HepG2 (cell line): ENCODE measurements around the gene CACNA2D3. TPM values are rescaled to one million over a fixed set of nuclear protein-coding genes. Genes with fewer than 3 reads are reported as not detected.
"Not testable (repeated sequence)": the region's sequence is repeated elsewhere in the genome, so short reads cannot be mapped to it uniquely, and the experiment has no call there.

Source experiments
- ATAC-seq: fragments of 200-7000 bp; cut with Tn5 transposase; 3 replicates; pipeline ENCODE4 v1.9.1; 2020; ENCODE audit warnings: mild to moderate bottlenecking, moderate library complexity
- BruUV-seq: library from RNA; stranded (reverse); fragments of 400-500 nt; replicated peaks from 2 replicates; lab custom pipeline; 2021; lab: Mats Ljungman, UMichigan
- CTCF ChIA-PET: fragments of 300-600 bp; formaldehyde crosslinking; extraction: SDS; loops from one replicate; lab custom pipeline; 2021; ENCODE audit warnings: low total read pairs, inconsistent platforms, low intra/inter-chr PET ratio; lab: Yijun Ruan, JAX
- POLR2A ChIA-PET: fragments of 350-600 bp; sonication (Branson Sonifier 250); formaldehyde crosslinking; loops from one replicate; lab custom pipeline; 2020; ENCODE audit warnings: antibody characterized with exemption, inconsistent platforms; lab: Yijun Ruan, JAX
- DNase-seq: peaks from one replicate; pipeline ENCODE4 v3.0.0-alpha.2; 2015; ENCODE audit warnings: low spot score
- FAIRE-seq: peaks from 3 replicates; lab custom pipeline; 2011; peaks lifted over from hg19 to GRCh38; lab: Jason Lieb, UNC
- H2AFZ ChIP-seq: one replicate; pipeline ENCODE4 v1.6.1; 2011; ENCODE audit warnings: low read length, inconsistent platforms
- H3K27ac ChIP-seq: fragments of 300-600 bp; 3 replicates; pipeline ENCODE4 v1.8.0; 2011; ENCODE audit warnings: mixed run types, mild to moderate bottlenecking, mixed read lengths, low read length, inconsistent platforms; ENCODE audit not compliant: insufficient read depth; ENCODE audit errors: extremely low read length
- H3K27me3 ChIP-seq, 2 experiments: fragments of 200-600 bp in 1 of 2; 2 replicates in 1 of 2; 3 replicates in 1 of 2; pipeline versions ENCODE4 v1.6.0 to v1.8.0; 2011; ENCODE audit warnings: low read length in 2 of 2, mild to moderate bottlenecking in 2 of 2, moderate library complexity in 2 of 2, inconsistent platforms in 1 of 2; ENCODE audit not compliant: insufficient read depth in 2 of 2, control insufficient read depth in 1 of 2
- H3K36me3 ChIP-seq, 2 experiments: fragments of 200-600 bp in 1 of 2; replicated peaks in 1 of 2; 2 replicates in 1 of 2; 3 replicates in 1 of 2; pipeline versions ENCODE4 v1.5.1 to v1.8.0; 2011; ENCODE audit warnings: low read length in 2 of 2, inconsistent platforms in 1 of 2; ENCODE audit not compliant: insufficient read depth in 2 of 2, control insufficient read depth in 1 of 2
- H3K4me1 ChIP-seq: 2 replicates; pipeline ENCODE4 v1.5.1; 2012; ENCODE audit warnings: low read length, inconsistent platforms; ENCODE audit not compliant: insufficient read depth
- H3K4me2 ChIP-seq: 2 replicates; pipeline ENCODE4 v1.6.0; 2011; ENCODE audit warnings: low read depth, low read length, inconsistent platforms
- H3K4me3 ChIP-seq, 3 experiments: fragments of 200-600 bp in 1 of 3; sonication (generic), shearing (Covaris generic) in 1 of 3; replicated peaks in 1 of 3; 2 replicates each; pipeline ENCODE4 v1.5.1; 2011 to 2016; ENCODE audit warnings: low read length in 3 of 3, inconsistent platforms in 2 of 3, low read depth in 2 of 3, mild to moderate bottlenecking in 2 of 3, control low read depth in 1 of 3, mixed read lengths in 1 of 3; ENCODE audit not compliant: insufficient read depth in 1 of 3
- H3K79me2 ChIP-seq: one replicate; pipeline ENCODE4 v1.6.1; 2011; ENCODE audit warnings: low read length, inconsistent platforms; ENCODE audit not compliant: insufficient read depth
- H3K9ac ChIP-seq: 2 replicates; pipeline ENCODE4 v1.6.0; 2011; ENCODE audit warnings: mild to moderate bottlenecking, low read depth, low read length, inconsistent platforms; ENCODE audit not compliant: insufficient read depth
- H3K9me3 ChIP-seq: 2 replicates; pipeline ENCODE4 v1.5.1; 2012; ENCODE audit warnings: mild to moderate bottlenecking, low read length
- H4K20me1 ChIP-seq: 2 replicates; pipeline ENCODE4 v1.6.0; 2011; ENCODE audit warnings: inconsistent platforms, mild to moderate bottlenecking, low read length, moderate library complexity; ENCODE audit not compliant: insufficient read depth
- BCL6 ChIP-seq: IDR thresholded peaks from 2 replicates; pipeline ENCODE4 v1.6.1; 2016; ENCODE audit warnings: missing genetic modification reagents, missing compliant biosample characterization
- FOXC1 ChIP-seq: sonication (generic); formaldehyde crosslinking; IDR thresholded peaks from 2 replicates; pipeline ENCODE4 v1.8.0; 2022; ENCODE audit warnings: mild to moderate bottlenecking, missing genetic modification reagents, borderline replicate concordance
- KLF9 ChIP-seq: IDR thresholded peaks from 2 replicates; pipeline ENCODE4 v1.6.1; 2016; ENCODE audit warnings: low read depth
- YEATS4 ChIP-seq: sonication (generic); formaldehyde crosslinking; IDR thresholded peaks from 2 replicates; pipeline ENCODE4 v1.4.0; 2020; ENCODE audit warnings: missing genetic modification reagents, borderline replicate concordance
- ZBTB42 ChIP-seq: sonication (generic); formaldehyde crosslinking; IDR thresholded peaks from 2 replicates; pipeline ENCODE4 v1.5.0; 2020; ENCODE audit warnings: mild to moderate bottlenecking, missing genetic modification reagents
- ZNF253 ChIP-seq: sonication (generic); formaldehyde crosslinking; IDR thresholded peaks from 2 replicates; pipeline ENCODE4 v1.8.0; 2022; ENCODE audit warnings: mild to moderate bottlenecking, missing genetic modification reagents, borderline replicate concordance
- ZNF432 ChIP-seq: sonication (generic); formaldehyde crosslinking; IDR thresholded peaks from 2 replicates; pipeline ENCODE4 v1.5.0; 2020; ENCODE audit warnings: missing genetic modification reagents, mild to moderate bottlenecking, borderline replicate concordance
- WGBS: methylation state at CpG from one replicate; pipeline ENCODE4 v1.1.6; 2017; ENCODE audit warnings: low lambda C conversion rate; 5-methylcytosine and 5-hydroxymethylcytosine counted together
- in situ Hi-C: cut with HindIII; loops from 2 replicates; pipeline ENCODE4 v1.10.0; 2017; ENCODE audit warnings: low pct_unique_long_range_greater_than_20kb; ENCODE audit not compliant: extremely low pct_ligation_motif_present
- intact Hi-C: fragments of 100-400 bp; cut with micrococcal nuclease; formaldehyde crosslinking; loops from one replicate; pipeline ENCODE4 v1.10.0; 2022; ENCODE audit not compliant: unreplicated experiment
- polyA plus RNA-seq, 8 experiments: library from polyadenylated mRNA; depleted of rRNA in 3 of 8; stranded (reverse) in 7 of 8; unstranded in 1 of 8; fragments of >200 nt; fragmentation: Illumina TruSeq in 4 of 8; extraction: Trizol in 4 of 8; gene quantifications; 2 replicates each; pipeline versions ENCODE4 v1.2.1 to v1.2.3, GENCODE V29; 2011 to 2016; ENCODE audit warnings: low read depth in 4 of 8, missing spikeins in 1 of 8, mixed read lengths in 1 of 8; ENCODE audit not compliant: insufficient read depth in 1 of 8
- total RNA-seq, 5 experiments: library from RNA; depleted of rRNA; stranded (reverse); fragments of >200 nt; fragmentation: Illumina TruSeq; extraction: Trizol; gene quantifications; 2 replicates each; pipeline ENCODE4 v1.2.3, GENCODE V29; 2016; ENCODE audit warnings: low read depth in 1 of 5
- TF ChIP-seq, protein P1 (sequence below): sonication (generic); formaldehyde crosslinking; IDR thresholded peaks from 2 replicates; pipeline ENCODE4 v1.4.0; 2020; ENCODE audit warnings: missing genetic modification reagents

CACNA2D3 gene
- total and polyA plus RNA-seq, 2 of the 13 experiments (the other 11 are each of a cell fraction or from before 2014, with no cell fraction given) = not detected

DNA sequence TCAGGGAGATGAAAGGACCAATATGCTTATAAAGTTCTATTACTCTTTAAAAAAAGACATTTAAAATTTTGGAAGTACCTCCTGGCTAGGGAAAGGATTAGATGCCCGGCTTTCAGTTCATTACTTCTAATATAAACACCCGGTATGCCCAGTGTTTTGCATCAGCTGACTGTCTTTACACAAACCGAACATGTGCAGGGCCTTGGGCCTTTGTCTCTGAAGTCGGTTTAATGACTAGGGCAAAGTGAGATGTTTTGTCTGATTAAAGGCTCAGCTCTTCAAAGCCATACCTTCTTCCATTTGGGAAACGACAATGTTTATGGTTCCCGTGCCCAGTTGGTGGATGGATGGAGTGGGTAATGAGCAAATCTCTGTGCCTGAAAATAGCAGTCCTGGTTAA is 984.8 kb downstream of the CACNA2D3 start:
- intact Hi-C loops (no loop called here), in situ Hi-C loops (no loop called here)
- Histone ChIP-seq H3K27me3 (no peaks in the 10 kb centered on the region), H3K36me3 (no peaks in the 10 kb centered on the region), H3K9me3 (no peaks in the 10 kb centered on the region), H3K79me2 (no peaks in the 10 kb centered on the region), H3K4me2 (no peak overlapping the region), H3K4me1 (no peaks in the 10 kb centered on the region), H2AFZ (no peak overlapping the region), H3K27ac (no peak overlapping the region), H4K20me1 (no peaks in the 10 kb centered on the region), H3K9ac (no peak overlapping the region), H3K4me3 (no peak overlapping the region)
- no TSS peak for BruUV-seq
- DNase-seq (no peak), ATAC-seq (no peak), FAIRE-seq (no peak)
- 47% methylated on average over 6 of the region's 6 CpGs for WGBS
- ChIA-PET CTCF (no interaction called here), POLR2A (no interaction called here)
- TF ChIP-seq BCL6 (CRISPR knock-in tag) (no peak), YEATS4 (CRISPR knock-in tag) (no peak), KLF9 (no peak), FOXC1 (no peak), ZNF432 (no peak), ZNF253 (CRISPR knock-in tag) (no peak), ZBTB42 (CRISPR knock-in tag) (no peak)
- TF ChIP-seq, protein P1, sequence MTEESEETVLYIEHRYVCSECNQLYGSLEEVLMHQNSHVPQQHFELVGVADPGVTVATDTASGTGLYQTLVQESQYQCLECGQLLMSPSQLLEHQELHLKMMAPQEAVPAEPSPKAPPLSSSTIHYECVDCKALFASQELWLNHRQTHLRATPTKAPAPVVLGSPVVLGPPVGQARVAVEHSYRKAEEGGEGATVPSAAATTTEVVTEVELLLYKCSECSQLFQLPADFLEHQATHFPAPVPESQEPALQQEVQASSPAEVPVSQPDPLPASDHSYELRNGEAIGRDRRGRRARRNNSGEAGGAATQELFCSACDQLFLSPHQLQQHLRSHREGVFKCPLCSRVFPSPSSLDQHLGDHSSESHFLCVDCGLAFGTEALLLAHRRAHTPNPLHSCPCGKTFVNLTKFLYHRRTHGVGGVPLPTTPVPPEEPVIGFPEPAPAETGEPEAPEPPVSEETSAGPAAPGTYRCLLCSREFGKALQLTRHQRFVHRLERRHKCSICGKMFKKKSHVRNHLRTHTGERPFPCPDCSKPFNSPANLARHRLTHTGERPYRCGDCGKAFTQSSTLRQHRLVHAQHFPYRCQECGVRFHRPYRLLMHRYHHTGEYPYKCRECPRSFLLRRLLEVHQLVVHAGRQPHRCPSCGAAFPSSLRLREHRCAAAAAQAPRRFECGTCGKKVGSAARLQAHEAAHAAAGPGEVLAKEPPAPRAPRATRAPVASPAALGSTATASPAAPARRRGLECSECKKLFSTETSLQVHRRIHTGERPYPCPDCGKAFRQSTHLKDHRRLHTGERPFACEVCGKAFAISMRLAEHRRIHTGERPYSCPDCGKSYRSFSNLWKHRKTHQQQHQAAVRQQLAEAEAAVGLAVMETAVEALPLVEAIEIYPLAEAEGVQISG (CRISPR knock-in tag) = no peak

DNA sequence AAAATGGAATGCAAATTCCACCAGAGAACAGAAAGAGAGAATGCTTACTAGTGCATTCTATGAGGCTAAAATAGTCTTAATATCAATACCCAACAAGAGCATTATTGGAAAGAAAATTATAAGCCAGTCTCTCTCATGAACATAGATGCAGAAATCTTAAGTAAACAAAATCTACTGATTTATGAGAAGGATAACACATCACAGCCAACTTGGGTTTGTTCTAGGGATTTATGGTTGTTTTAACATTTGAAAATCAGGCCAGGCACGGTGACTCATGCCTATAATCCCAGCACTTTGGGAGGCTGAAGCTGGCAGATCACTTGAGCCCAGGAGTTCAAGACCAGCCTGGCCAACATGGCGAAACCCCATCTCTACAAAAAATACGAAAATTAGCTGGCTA is 989.6 kb downstream of the CACNA2D3 start:
- 0% methylated on average over 1 of the region's 3 CpGs for WGBS
- not testable (repeated sequence) for H3K4me3 ChIP-seq, BruUV-seq

More for the DNA sequence above, 989.6 kb downstream of the CACNA2D3 start:
- CTCF ChIA-PET, H4K20me1 ChIP-seq, POLR2A ChIA-PET, in situ Hi-C loops, H3K27me3 ChIP-seq, H3K27ac ChIP-seq, H2AFZ ChIP-seq, H3K9me3 ChIP-seq, FAIRE-seq, H3K4me1 ChIP-seq, H3K79me2 ChIP-seq, H3K36me3 ChIP-seq, H3K4me2 ChIP-seq, DNase-seq, intact Hi-C loops, H3K9ac ChIP-seq, ATAC-seq: not testable (repeated sequence)
